IMR-90 (cell line): Measurements from ENCODE around the gene UBN1.

Experiments used
- BHLHE40 ChIP-seq: fragments of 150-350 bp; IDR thresholded peaks from 2 replicates; pipeline ENCODE4 v1.6.1; 2016; ENCODE audit warnings: mild to moderate bottlenecking, low read depth, low read length
- CTCF ChIP-seq: conservative IDR thresholded peaks from 2 replicates; pipeline ENCODE4 v1.5.1; 2012; ENCODE audit warnings: mild to moderate bottlenecking, low read depth, low read length, improper control_type of control experiment

GRCh38 chr16:4814046-4814445, 33.2 kb upstream of the UBN1 start:
- TF ChIP-seq CTCF, result no peak
- TF ChIP-seq BHLHE40, result no peak
